ENCODE measurements around the gene BTBD18. TPM values are rescaled to one million over a fixed set of nuclear protein-coding genes. Genes with fewer than 3 reads are reported as not detected.
A peak's percentile ranks its signal among the peaks of the same experiment; 100 is the strongest.

Gene BTBD18
- total and polyA plus RNA-seq, 12 donors = not detected

- intact Hi-C loops (cut with DNase I) = loop anchor here in 4 of 10 donors (2.0 to 10.0 kb wide), 3 partner anchors 15 to 247 kb away; partner anchors contain the start of genes CTNND1 (in 1 of the 4) and OR9Q1 (in 1 of the 4)
- peaks cover 0 to 13% (median 0%) of the 10 kb centered on the region in 9 donors for H3K36me3 ChIP-seq
- peak overlapping the region; percentile 74 to 95 (median 90) for H3K27ac ChIP-seq
- H3K4me1 ChIP-seq = peaks cover 48 to 100% (median 99%) of the 10 kb centered on the region in 9 donors
- H3K9me3 ChIP-seq = no peaks in the 10 kb centered on the region
- H3K27me3 ChIP-seq = no peaks in the 10 kb centered on the region
- TF ChIP-seq, protein P1, sequence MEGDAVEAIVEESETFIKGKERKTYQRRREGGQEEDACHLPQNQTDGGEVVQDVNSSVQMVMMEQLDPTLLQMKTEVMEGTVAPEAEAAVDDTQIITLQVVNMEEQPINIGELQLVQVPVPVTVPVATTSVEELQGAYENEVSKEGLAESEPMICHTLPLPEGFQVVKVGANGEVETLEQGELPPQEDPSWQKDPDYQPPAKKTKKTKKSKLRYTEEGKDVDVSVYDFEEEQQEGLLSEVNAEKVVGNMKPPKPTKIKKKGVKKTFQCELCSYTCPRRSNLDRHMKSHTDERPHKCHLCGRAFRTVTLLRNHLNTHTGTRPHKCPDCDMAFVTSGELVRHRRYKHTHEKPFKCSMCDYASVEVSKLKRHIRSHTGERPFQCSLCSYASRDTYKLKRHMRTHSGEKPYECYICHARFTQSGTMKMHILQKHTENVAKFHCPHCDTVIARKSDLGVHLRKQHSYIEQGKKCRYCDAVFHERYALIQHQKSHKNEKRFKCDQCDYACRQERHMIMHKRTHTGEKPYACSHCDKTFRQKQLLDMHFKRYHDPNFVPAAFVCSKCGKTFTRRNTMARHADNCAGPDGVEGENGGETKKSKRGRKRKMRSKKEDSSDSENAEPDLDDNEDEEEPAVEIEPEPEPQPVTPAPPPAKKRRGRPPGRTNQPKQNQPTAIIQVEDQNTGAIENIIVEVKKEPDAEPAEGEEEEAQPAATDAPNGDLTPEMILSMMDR (IDR thresholded peaks at IDR 0.05) = no peak
- DNase-seq (peak in 1 of 2 donors; percentile 47), ATAC-seq (peak in 6 of 8 donors; percentile 7 to 46 (median 32))
- WGBS, 2 donors = 8 to 11% methylated on average over 3 of the region's 3 CpGs
- peak overlapping the region in 8 of 10 donors; percentile 5 to 41 (median 34) for H3K4me3 ChIP-seq
These were observed 26.3 kb upstream of the BTBD18 start for GRCh38 chr11:57777969-57778317.

DNA sequence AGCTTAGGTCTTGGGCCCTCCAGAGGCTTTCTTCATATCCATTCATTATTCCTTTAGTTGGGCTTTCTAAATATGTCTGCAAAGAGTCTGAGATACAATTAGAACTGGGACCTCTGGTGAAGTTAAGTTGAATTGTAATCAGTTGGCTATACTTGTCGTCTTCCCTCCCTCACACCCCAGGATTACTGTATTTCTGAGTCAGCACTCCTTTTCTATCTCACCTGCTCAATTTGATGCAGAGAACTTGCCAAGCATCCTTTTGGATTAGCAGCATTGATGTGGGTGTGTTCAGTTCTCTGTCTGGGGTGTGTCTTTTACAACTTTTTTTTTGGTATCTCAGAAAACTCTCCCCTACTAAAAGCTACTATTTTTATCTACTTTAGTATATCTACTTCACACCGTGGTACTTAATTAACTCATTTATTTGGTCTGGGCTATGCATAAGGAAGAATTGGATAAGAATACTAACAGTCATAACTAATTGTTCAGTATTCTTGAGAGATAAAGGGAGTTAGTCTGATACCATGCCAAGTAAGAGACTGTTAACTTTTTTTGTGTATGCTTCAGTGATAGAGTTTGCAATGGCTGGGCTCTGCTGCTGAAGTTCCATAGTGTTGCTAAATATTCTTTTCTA lies 25.1 kb upstream of the BTBD18 start:
- Histone ChIP-seq H3K27me3 (no peaks in the 10 kb centered on the region), H3K4me1 (peaks cover 45 to 100% (median 98%) of the 10 kb centered on the region in 9 donors), H3K27ac (peak overlapping the region; percentile 21 to 95 (median 90)), H3K9me3 (no peaks in the 10 kb centered on the region), H3K4me3 (peak overlapping the region in 4 of 10 donors; percentile 34 to 40 (median 38)), H3K36me3 (peaks cover 0 to 13% (median 0%) of the 10 kb centered on the region in 9 donors)
- intact Hi-C loops (cut with DNase I) = loop anchor here in 2 of 10 donors (2.0 to 10.0 kb wide), 2 partner anchors 14 to 248 kb away; partner anchors contain the start of gene OR9Q1 (in 1 of the 2)
- TF ChIP-seq, protein P1 (IDR thresholded peaks at IDR 0.05) = no peak
- WGBS, 2 donors = 9 to 15% methylated on average over 2 of the region's 2 CpGs
- ATAC-seq (no peak), DNase-seq (no peak)

GRCh38 chr11:57776031-57776521 lies 24.5 kb upstream of the BTBD18 start:
- intact Hi-C loops (cut with DNase I) = loop anchor here in 2 of 10 donors (2.0 to 10.0 kb wide), 2 partner anchors 13 to 249 kb away; partner anchors contain the start of gene OR9Q1 (in 1 of the 2)
- peak overlapping the region; percentile 21 to 95 (median 90) for H3K27ac ChIP-seq
- peak in 5 of 8 donors; percentile 7 to 39 (median 23) for ATAC-seq
- peak in 1 of 2 donors; percentile 43 for DNase-seq
- 26 to 28% methylated on average over 3 of the region's 3 CpGs for WGBS, 2 donors
- TF ChIP-seq, protein P1 (IDR thresholded peaks at IDR 0.05) = no peak
- H3K4me3 ChIP-seq = peak overlapping the region in 7 of 10 donors; percentile 2 to 40 (median 26)
- peaks cover 0 to 8% (median 0%) of the 10 kb centered on the region in 9 donors for H3K36me3 ChIP-seq
- no peaks in the 10 kb centered on the region for H3K27me3 ChIP-seq
- no peaks in the 10 kb centered on the region for H3K9me3 ChIP-seq
- peaks cover 41 to 100% (median 98%) of the 10 kb centered on the region in 9 donors for H3K4me1 ChIP-seq

GRCh38 chr11:57775491-57775890 lies 23.9 kb upstream of the BTBD18 start:
- peaks cover 37 to 100% (median 98%) of the 10 kb centered on the region in 9 donors for H3K4me1 ChIP-seq
- DNase-seq = peak in 1 of 2 donors; percentile 68
- no peaks in the 10 kb centered on the region for H3K27me3 ChIP-seq

More at GRCh38 chr11:57775491-57775890, 23.9 kb upstream of the BTBD18 start:
- H3K4me3 ChIP-seq = peak overlapping the region in 7 of 10 donors; percentile 2 to 40 (median 26)
- H3K9me3 ChIP-seq = no peaks in the 10 kb centered on the region
- H3K27ac ChIP-seq = peak overlapping the region; percentile 21 to 95 (median 90)
- peaks cover 0 to 2% (median 0%) of the 10 kb centered on the region in 9 donors for H3K36me3 ChIP-seq
- ATAC-seq = peak in 2 of 8 donors; percentile 13 to 34
- TF ChIP-seq, protein P1 (IDR thresholded peaks at IDR 0.05) = no peak
- WGBS, 2 donors = 25 to 31% methylated on average over 5 of the region's 5 CpGs
- intact Hi-C loops (cut with DNase I) = loop anchor here in 2 of 10 donors (1.0 to 10.0 kb wide), 2 partner anchors 13 to 249 kb away; partner anchors contain the start of gene OR9Q1 (in 1 of the 2)

All from heart right ventricle (tissue), 16 donors.